Measurements from ENCODE around the gene GABRP. TPM values are rescaled to one million over a fixed set of nuclear protein-coding genes. Genes with fewer than 3 reads are reported as not detected.

The GABRP gene
- polyA plus RNA-seq, 1 donor (not counting 4 experiments of a cell fraction or from before 2014, with no cell fraction given), result 0.18 TPM

GRCh38 chr5:170818232-170818631 is 34.7 kb downstream of the GABRP start:
- Histone ChIP-seq H3K9ac (ENCODE audit: control insufficient read depth, extremely low read depth, insufficient read depth, low read length) (no peak overlapping the region), H3K4me3 (ENCODE audit: control insufficient read depth in 2 of 3, extremely low read depth in 1 of 3, insufficient read depth in 2 of 3, low read depth in 1 of 3, low read length in 3 of 3) (no peak overlapping the region), H3K4me1 (ENCODE audit: control insufficient read depth, extremely low read depth, insufficient read depth, low read length) (no peaks in the 10 kb centered on the region), H3K27ac (ENCODE audit: control insufficient read depth, insufficient read depth, low read length) (no peak overlapping the region), H3K9me1 (ENCODE audit: control insufficient read depth, extremely low read depth, insufficient read depth, low read length) (no peaks in the 10 kb centered on the region), H3K79me2 (ENCODE audit: control insufficient read depth, insufficient read depth, low read length) (no peaks in the 10 kb centered on the region), H3K27me3 (ENCODE audit: control insufficient read depth, extremely low read depth, insufficient read depth, low read length) (no peaks in the 10 kb centered on the region), H2AFZ (ENCODE audit: control insufficient read depth, low read length) (no peak overlapping the region), H4K20me1 (ENCODE audit: control insufficient read depth, extremely low read depth, insufficient read depth, low read length) (no peaks in the 10 kb centered on the region), H3K4me2 (ENCODE audit: control insufficient read depth, extremely low read depth, insufficient read depth, low read depth, low read length) (no peak overlapping the region), H3K36me3 (ENCODE audit: control insufficient read depth in 2 of 2, extremely low read depth in 1 of 2, insufficient read depth in 2 of 2, low read length in 2 of 2) (no peaks in the 10 kb centered on the region), H3K9me3 (ENCODE audit: control insufficient read depth, low read depth, low read length) (no peaks in the 10 kb centered on the region)
- FAIRE-seq (no peak), DNase-seq (ENCODE audit: low read depth, low spot score) (no peak)
- TF ChIP-seq EZH2 (IDR thresholded peaks at IDR 0.05; ENCODE audit: low read length), result no peak
- TF ChIP-seq, protein P1, sequence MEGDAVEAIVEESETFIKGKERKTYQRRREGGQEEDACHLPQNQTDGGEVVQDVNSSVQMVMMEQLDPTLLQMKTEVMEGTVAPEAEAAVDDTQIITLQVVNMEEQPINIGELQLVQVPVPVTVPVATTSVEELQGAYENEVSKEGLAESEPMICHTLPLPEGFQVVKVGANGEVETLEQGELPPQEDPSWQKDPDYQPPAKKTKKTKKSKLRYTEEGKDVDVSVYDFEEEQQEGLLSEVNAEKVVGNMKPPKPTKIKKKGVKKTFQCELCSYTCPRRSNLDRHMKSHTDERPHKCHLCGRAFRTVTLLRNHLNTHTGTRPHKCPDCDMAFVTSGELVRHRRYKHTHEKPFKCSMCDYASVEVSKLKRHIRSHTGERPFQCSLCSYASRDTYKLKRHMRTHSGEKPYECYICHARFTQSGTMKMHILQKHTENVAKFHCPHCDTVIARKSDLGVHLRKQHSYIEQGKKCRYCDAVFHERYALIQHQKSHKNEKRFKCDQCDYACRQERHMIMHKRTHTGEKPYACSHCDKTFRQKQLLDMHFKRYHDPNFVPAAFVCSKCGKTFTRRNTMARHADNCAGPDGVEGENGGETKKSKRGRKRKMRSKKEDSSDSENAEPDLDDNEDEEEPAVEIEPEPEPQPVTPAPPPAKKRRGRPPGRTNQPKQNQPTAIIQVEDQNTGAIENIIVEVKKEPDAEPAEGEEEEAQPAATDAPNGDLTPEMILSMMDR (optimal IDR thresholded peaks at IDR 0.05 in 1 of 3, IDR thresholded peaks at IDR 0.05 in 1 of 3, conservative IDR thresholded peaks at IDR 0.05 in 1 of 3; ENCODE audit: extremely low read depth in 1 of 3, insufficient read depth in 2 of 3, low read length in 3 of 3), result no peak
- dilution Hi-C loops (cut with MboI; ENCODE audit: extremely low pct_ligation_motif_present, low sequenced_read_pairs), result no loop called here

GRCh38 chr5:170819824-170820223 is 36.3 kb downstream of the GABRP start:
- H3K79me2 ChIP-seq (ENCODE audit: control insufficient read depth, insufficient read depth, low read length), result no peaks in the 10 kb centered on the region
- H3K9me3 ChIP-seq (ENCODE audit: control insufficient read depth, low read depth, low read length), result no peaks in the 10 kb centered on the region
- no peaks in the 10 kb centered on the region for H3K27me3 ChIP-seq (ENCODE audit: control insufficient read depth, extremely low read depth, insufficient read depth, low read length)
- H3K9me1 ChIP-seq (ENCODE audit: control insufficient read depth, extremely low read depth, insufficient read depth, low read length), result no peaks in the 10 kb centered on the region
- H3K4me1 ChIP-seq (ENCODE audit: control insufficient read depth, extremely low read depth, insufficient read depth, low read length), result no peaks in the 10 kb centered on the region
- FAIRE-seq (no peak), DNase-seq (ENCODE audit: low read depth, low spot score) (no peak)
- no peak overlapping the region for H3K27ac ChIP-seq (ENCODE audit: control insufficient read depth, insufficient read depth, low read length)
- no peaks in the 10 kb centered on the region for H3K36me3 ChIP-seq (ENCODE audit: control insufficient read depth in 2 of 2, extremely low read depth in 1 of 2, insufficient read depth in 2 of 2, low read length in 2 of 2)
- H2AFZ ChIP-seq (ENCODE audit: control insufficient read depth, low read length), result no peak overlapping the region
- TF ChIP-seq, protein P1 (optimal IDR thresholded peaks at IDR 0.05 in 1 of 3, IDR thresholded peaks at IDR 0.05 in 1 of 3, conservative IDR thresholded peaks at IDR 0.05 in 1 of 3; ENCODE audit: extremely low read depth in 1 of 3, insufficient read depth in 2 of 3, low read length in 3 of 3), result no peak
- no peak for TF ChIP-seq EZH2 (IDR thresholded peaks at IDR 0.05; ENCODE audit: low read length)
- no peaks in the 10 kb centered on the region for H4K20me1 ChIP-seq (ENCODE audit: control insufficient read depth, extremely low read depth, insufficient read depth, low read length)
- dilution Hi-C loops (cut with MboI; ENCODE audit: extremely low pct_ligation_motif_present, low sequenced_read_pairs), result no loop called here
- H3K9ac ChIP-seq (ENCODE audit: control insufficient read depth, extremely low read depth, insufficient read depth, low read length), result no peak overlapping the region
- H3K4me3 ChIP-seq (ENCODE audit: control insufficient read depth in 2 of 3, extremely low read depth in 1 of 3, insufficient read depth in 2 of 3, low read depth in 1 of 3, low read length in 3 of 3), result no peak overlapping the region
- H3K4me2 ChIP-seq (ENCODE audit: control insufficient read depth, extremely low read depth, insufficient read depth, low read depth, low read length), result no peak overlapping the region
